HepG2 (cell line): Measurements from ENCODE around the gene RHBDD1. TPM values are rescaled to one million over a fixed set of nuclear protein-coding genes. Genes with fewer than 3 reads are reported as not detected.

Experiments
- CEBPG ChIP-seq: IDR thresholded peaks from 2 replicates; pipeline ENCODE4 v1.6.1; 2016
- CREM ChIP-seq, 2 experiments: sonication (generic) in 1 of 2; formaldehyde crosslinking in 1 of 2; IDR thresholded peaks; 2 replicates each; pipeline versions ENCODE4 v1.4.0 to v1.6.1; 2016 to 2020; ENCODE audit warnings: antibody characterized with exemption in 1 of 2, mild to moderate bottlenecking in 1 of 2, missing genetic modification reagents in 1 of 2
- EP300 ChIP-seq, 3 experiments: sonication (generic) in 1 of 3; formaldehyde crosslinking in 1 of 3; IDR thresholded peaks; 2 replicates each; pipeline versions ENCODE4 v1.5.1 to v1.6.1; 2011 to 2020; ENCODE audit warnings: low read depth in 2 of 3, low read length in 2 of 3, borderline replicate concordance in 1 of 3, improper control_type of control experiment in 1 of 3, mild to moderate bottlenecking in 1 of 3, missing genetic modification reagents in 1 of 3, moderate library complexity in 1 of 3
- FOXJ3 ChIP-seq: sonication (generic); formaldehyde crosslinking; IDR thresholded peaks from 2 replicates; pipeline ENCODE4 v1.4.0; 2020; ENCODE audit warnings: missing genetic modification reagents, mild to moderate bottlenecking, borderline replicate concordance
- GABPB1 ChIP-seq: IDR thresholded peaks from 2 replicates; pipeline ENCODE4 v1.6.1; 2016; ENCODE audit warnings: mild to moderate bottlenecking, missing genetic modification reagents, moderate library complexity, missing compliant biosample characterization
- GFI1 ChIP-seq: sonication (generic); formaldehyde crosslinking; IDR thresholded peaks from 2 replicates; pipeline ENCODE4 v1.5.0; 2020; ENCODE audit warnings: missing genetic modification reagents, mild to moderate bottlenecking, borderline replicate concordance
- HMG20A ChIP-seq: IDR thresholded peaks from 2 replicates; pipeline ENCODE4 v1.6.1; 2016; ENCODE audit warnings: borderline replicate concordance
- ISL2 ChIP-seq: sonication (generic); formaldehyde crosslinking; IDR thresholded peaks from 2 replicates; pipeline ENCODE4 v1.5.0; 2020; ENCODE audit warnings: missing genetic modification reagents
- KLF6 ChIP-seq: IDR thresholded peaks from 2 replicates; pipeline ENCODE4 v1.8.0; 2016; ENCODE audit warnings: missing biosample characterization, missing genetic modification reagents
- MTA1 ChIP-seq: sonication (generic); formaldehyde crosslinking; IDR thresholded peaks from 2 replicates; pipeline ENCODE4 v1.4.0; 2020; ENCODE audit warnings: missing genetic modification reagents, mild to moderate bottlenecking, borderline replicate concordance
- NR1H2 ChIP-seq: sonication (generic); formaldehyde crosslinking; IDR thresholded peaks from 2 replicates; pipeline ENCODE4 v1.8.1; 2022; ENCODE audit warnings: low read depth, missing genetic modification reagents, borderline replicate concordance
- PHF21A ChIP-seq: sonication (generic); formaldehyde crosslinking; IDR thresholded peaks from 2 replicates; pipeline ENCODE4 v1.5.0; 2020; ENCODE audit warnings: mild to moderate bottlenecking, missing genetic modification reagents
- SAP130 ChIP-seq: IDR thresholded peaks from 2 replicates; pipeline ENCODE4 v1.6.1; 2016; ENCODE audit warnings: low read depth
- SOX6 ChIP-seq, 2 experiments: fragments of 450-650 bp in 1 of 2; sonication (generic) in 1 of 2; formaldehyde crosslinking in 1 of 2; IDR thresholded peaks; 2 replicates each; pipeline versions ENCODE4 v1.4.0 to v1.6.1; 2017 to 2020; ENCODE audit warnings: antibody characterized with exemption in 1 of 2, mild to moderate bottlenecking in 1 of 2, missing genetic modification reagents in 1 of 2
- ZFP36L1 ChIP-seq: sonication (generic); formaldehyde crosslinking; IDR thresholded peaks from 2 replicates; pipeline ENCODE4 v1.8.0; 2022; ENCODE audit warnings: mild to moderate bottlenecking, missing genetic modification reagents, moderate library complexity
- ZFP37 ChIP-seq: sonication (generic); formaldehyde crosslinking; IDR thresholded peaks from 2 replicates; pipeline ENCODE4 v1.4.0; 2020; ENCODE audit warnings: missing genetic modification reagents, borderline replicate concordance
- ZNF616 ChIP-seq: sonication (generic); formaldehyde crosslinking; IDR thresholded peaks from 2 replicates; pipeline ENCODE4 v1.5.0; 2020; ENCODE audit warnings: low read depth, mild to moderate bottlenecking, missing genetic modification reagents
- ZNF652 ChIP-seq: IDR thresholded peaks from 2 replicates; pipeline ENCODE4 v1.6.1; 2016; ENCODE audit warnings: low read depth, borderline replicate concordance
- ZNF746 ChIP-seq: sonication (generic); formaldehyde crosslinking; IDR thresholded peaks from 2 replicates; pipeline ENCODE4 v1.8.0; 2022; ENCODE audit warnings: mild to moderate bottlenecking, missing genetic modification reagents
- polyA plus RNA-seq, 8 experiments: library from polyadenylated mRNA; depleted of rRNA in 3 of 8; stranded (reverse) in 7 of 8; unstranded in 1 of 8; fragments of >200 nt; fragmentation: Illumina TruSeq in 4 of 8; extraction: Trizol in 4 of 8; gene quantifications; 2 replicates each; pipeline versions ENCODE4 v1.2.1 to v1.2.3, GENCODE V29; 2011 to 2016; ENCODE audit warnings: low read depth in 4 of 8, missing spikeins in 1 of 8, mixed read lengths in 1 of 8; ENCODE audit not compliant: insufficient read depth in 1 of 8
- total RNA-seq, 5 experiments: library from RNA; depleted of rRNA; stranded (reverse); fragments of >200 nt; fragmentation: Illumina TruSeq; extraction: Trizol; gene quantifications; 2 replicates each; pipeline ENCODE4 v1.2.3, GENCODE V29; 2016; ENCODE audit warnings: low read depth in 1 of 5
- TF ChIP-seq, protein P1 (sequence below): sonication (generic); formaldehyde crosslinking; IDR thresholded peaks from 2 replicates; pipeline ENCODE4 v1.5.0; 2020; ENCODE audit warnings: mild to moderate bottlenecking, missing genetic modification reagents, borderline replicate concordance
- TF ChIP-seq, protein P2 (sequence below): sonication (generic); formaldehyde crosslinking; IDR thresholded peaks from 2 replicates; pipeline ENCODE4 v1.5.0; 2020; ENCODE audit warnings: missing genetic modification reagents
- TF ChIP-seq, protein P3 (sequence below): IDR thresholded peaks from 2 replicates; pipeline ENCODE4 v1.6.1; 2016; ENCODE audit warnings: mild to moderate bottlenecking, missing biosample characterization, missing genetic modification reagents

RHBDD1 gene
- total and polyA plus RNA-seq, 2 of the 13 experiments (the other 11 are each of a cell fraction or from before 2014, with no cell fraction given): 8.2 to 9.5 TPM

DNA sequence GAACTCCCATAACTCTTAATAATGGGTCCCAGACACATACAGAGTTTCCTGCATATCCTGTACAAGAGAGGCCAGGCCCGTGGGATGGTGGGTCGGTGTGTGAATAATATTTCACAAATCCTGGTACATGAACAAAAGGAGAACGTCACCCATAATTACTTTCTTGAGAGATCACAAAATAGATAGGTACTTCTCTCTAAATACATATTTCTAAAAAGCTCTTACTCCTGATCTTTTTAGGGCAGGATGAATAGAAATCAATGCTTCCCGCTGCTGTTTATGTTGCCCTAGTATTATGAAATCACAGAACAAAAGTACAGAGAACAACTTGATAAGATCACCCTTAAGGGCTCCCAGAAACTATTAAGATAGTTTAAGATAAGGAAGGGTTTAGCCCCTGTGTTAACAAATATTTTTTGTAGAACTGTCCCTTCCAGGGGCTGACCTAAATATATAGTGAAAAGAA lies 41.6 kb upstream of the RHBDD1 start (continued):
- TF ChIP-seq, protein P1, sequence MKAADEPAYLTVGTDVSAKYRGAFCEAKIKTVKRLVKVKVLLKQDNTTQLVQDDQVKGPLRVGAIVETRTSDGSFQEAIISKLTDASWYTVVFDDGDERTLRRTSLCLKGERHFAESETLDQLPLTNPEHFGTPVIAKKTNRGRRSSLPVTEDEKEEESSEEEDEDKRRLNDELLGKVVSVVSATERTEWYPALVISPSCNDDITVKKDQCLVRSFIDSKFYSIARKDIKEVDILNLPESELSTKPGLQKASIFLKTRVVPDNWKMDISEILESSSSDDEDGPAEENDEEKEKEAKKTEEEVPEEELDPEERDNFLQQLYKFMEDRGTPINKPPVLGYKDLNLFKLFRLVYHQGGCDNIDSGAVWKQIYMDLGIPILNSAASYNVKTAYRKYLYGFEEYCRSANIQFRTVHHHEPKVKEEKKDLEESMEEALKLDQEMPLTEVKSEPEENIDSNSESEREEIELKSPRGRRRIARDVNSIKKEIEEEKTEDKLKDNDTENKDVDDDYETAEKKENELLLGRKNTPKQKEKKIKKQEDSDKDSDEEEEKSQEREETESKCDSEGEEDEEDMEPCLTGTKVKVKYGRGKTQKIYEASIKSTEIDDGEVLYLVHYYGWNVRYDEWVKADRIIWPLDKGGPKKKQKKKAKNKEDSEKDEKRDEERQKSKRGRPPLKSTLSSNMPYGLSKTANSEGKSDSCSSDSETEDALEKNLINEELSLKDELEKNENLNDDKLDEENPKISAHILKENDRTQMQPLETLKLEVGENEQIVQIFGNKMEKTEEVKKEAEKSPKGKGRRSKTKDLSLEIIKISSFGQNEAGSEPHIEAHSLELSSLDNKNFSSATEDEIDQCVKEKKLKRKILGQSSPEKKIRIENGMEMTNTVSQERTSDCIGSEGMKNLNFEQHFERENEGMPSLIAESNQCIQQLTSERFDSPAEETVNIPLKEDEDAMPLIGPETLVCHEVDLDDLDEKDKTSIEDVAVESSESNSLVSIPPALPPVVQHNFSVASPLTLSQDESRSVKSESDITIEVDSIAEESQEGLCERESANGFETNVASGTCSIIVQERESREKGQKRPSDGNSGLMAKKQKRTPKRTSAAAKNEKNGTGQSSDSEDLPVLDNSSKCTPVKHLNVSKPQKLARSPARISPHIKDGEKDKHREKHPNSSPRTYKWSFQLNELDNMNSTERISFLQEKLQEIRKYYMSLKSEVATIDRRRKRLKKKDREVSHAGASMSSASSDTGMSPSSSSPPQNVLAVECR (CRISPR knock-in tag): no peak
- TF ChIP-seq CREM (IDR thresholded peaks at IDR 0.05) (peak; percentile 44; the same call in 1 of the 2 replicates), CREM (CRISPR knock-in tag; IDR thresholded peaks at IDR 0.05) (no peak), MTA1 (CRISPR knock-in tag) (no peak), GABPB1 (CRISPR knock-in tag) (no peak), CEBPG (peak; percentile 50), ISL2 (peak; percentile 40; the same call in 1 of the 2 replicates), ZFP37 (CRISPR knock-in tag) (no peak), PHF21A (CRISPR knock-in tag) (no peak), KLF6 (CRISPR knock-in tag) (0 out of 2 replicates have a peak, but pooled peaks have one; percentile 18), EP300 (IDR thresholded peaks at IDR 0.05; ENCODE audit: low read depth in 2 of 2, low read length in 2 of 2) (0 out of 4 replicates have a peak, but pooled peaks of 1 of the 2 experiments have one; percentile 28), EP300 (CRISPR knock-in tag; IDR thresholded peaks at IDR 0.05; ENCODE audit: borderline replicate concordance) (no peak), SOX6 (IDR thresholded peaks at IDR 0.05) (no peak), SOX6 (CRISPR knock-in tag; IDR thresholded peaks at IDR 0.05) (peak; percentile 44; the same call in 1 of the 2 replicates), NR1H2 (no peak), HMG20A (CRISPR knock-in tag) (peak; percentile 44; the same call in 1 of the 2 replicates), SAP130 (peak; percentile 33; the same call in 1 of the 2 replicates), GFI1 (CRISPR knock-in tag) (peak; percentile 88), ZNF652 (CRISPR knock-in tag) (peak; percentile 17; the same call in 1 of the 2 replicates), FOXJ3 (peak; percentile 78; the same call in 1 of the 2 replicates), ZFP36L1 (CRISPR knock-in tag) (no peak), ZNF616 (CRISPR knock-in tag) (no peak), ZNF746 (CRISPR knock-in tag) (no peak)
- TF ChIP-seq, protein P2, sequence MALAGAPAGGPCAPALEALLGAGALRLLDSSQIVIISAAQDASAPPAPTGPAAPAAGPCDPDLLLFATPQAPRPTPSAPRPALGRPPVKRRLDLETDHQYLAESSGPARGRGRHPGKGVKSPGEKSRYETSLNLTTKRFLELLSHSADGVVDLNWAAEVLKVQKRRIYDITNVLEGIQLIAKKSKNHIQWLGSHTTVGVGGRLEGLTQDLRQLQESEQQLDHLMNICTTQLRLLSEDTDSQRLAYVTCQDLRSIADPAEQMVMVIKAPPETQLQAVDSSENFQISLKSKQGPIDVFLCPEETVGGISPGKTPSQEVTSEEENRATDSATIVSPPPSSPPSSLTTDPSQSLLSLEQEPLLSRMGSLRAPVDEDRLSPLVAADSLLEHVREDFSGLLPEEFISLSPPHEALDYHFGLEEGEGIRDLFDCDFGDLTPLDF: peak; percentile 35; the same call in 1 of the 2 replicates
- TF ChIP-seq, protein P3, sequence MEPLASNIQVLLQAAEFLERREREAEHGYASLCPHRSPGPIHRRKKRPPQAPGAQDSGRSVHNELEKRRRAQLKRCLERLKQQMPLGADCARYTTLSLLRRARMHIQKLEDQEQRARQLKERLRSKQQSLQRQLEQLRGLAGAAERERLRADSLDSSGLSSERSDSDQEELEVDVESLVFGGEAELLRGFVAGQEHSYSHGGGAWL (CRISPR knock-in tag): no peak
